Measurements from ENCODE around the gene POMGNT2.

GRCh38 chr3:43048470-43048869 lies 57.4 kb downstream of the POMGNT2 start:
- TF ChIP-seq CTCF (IDR thresholded peaks at IDR 0.05) (no peak), POLR2A (IDR thresholded peaks at IDR 0.05) (no peak)
